ENCODE data around the gene ACAP2.

ACAP2 gene

GRCh38 chr3:195257454-195258448 is 185.1 kb downstream of the ACAP2 start:
- no peak for DNase-seq

GRCh38 chr3:195256639-195257453 is 186.0 kb downstream of the ACAP2 start:
- no peak for DNase-seq

GRCh38 chr3:195255571-195256501 is 187.0 kb downstream of the ACAP2 start:
- no peak for DNase-seq

GRCh38 chr3:195255176-195255500 is 187.7 kb downstream of the ACAP2 start:
- no peak for DNase-seq

- peak; percentile 40 for DNase-seq
These were observed 188.2 kb downstream of the ACAP2 start for GRCh38 chr3:195254454-195255175.

- DNase-seq = no peak
These were observed 188.8 kb downstream of the ACAP2 start for GRCh38 chr3:195253923-195254432.

GRCh38 chr3:195251336-195252065 is 191.3 kb downstream of the ACAP2 start:
- DNase-seq = no peak

GRCh38 chr3:195250473-195251251 is 192.2 kb downstream of the ACAP2 start:
- no peak for DNase-seq

- no peak for DNase-seq
These were observed 192.9 kb downstream of the ACAP2 start for GRCh38 chr3:195249858-195250464.

GRCh38 chr3:195249057-195249770 is 193.6 kb downstream of the ACAP2 start:
- no peak for DNase-seq

- no peak for DNase-seq
These were observed 194.5 kb downstream of the ACAP2 start for GRCh38 chr3:195248281-195248680.

GRCh38 chr3:195247863-195248189 is 195.0 kb downstream of the ACAP2 start:
- DNase-seq = no peak

- peak; percentile 36 for DNase-seq
These were observed 195.5 kb downstream of the ACAP2 start for GRCh38 chr3:195247086-195247862.

GRCh38 chr3:195246581-195246995 is 196.2 kb downstream of the ACAP2 start:
- DNase-seq = peak; percentile 96

- no peak for DNase-seq
These were observed 197.3 kb downstream of the ACAP2 start for GRCh38 chr3:195245531-195245951.

- no peak for DNase-seq
These were observed 201.0 kb downstream of the ACAP2 start for GRCh38 chr3:195241592-195242355.

- no peak for DNase-seq
These were observed 201.9 kb downstream of the ACAP2 start for GRCh38 chr3:195240939-195241338.
